Measurements from ENCODE around the gene CDO1.

The CDO1 gene

DNA sequence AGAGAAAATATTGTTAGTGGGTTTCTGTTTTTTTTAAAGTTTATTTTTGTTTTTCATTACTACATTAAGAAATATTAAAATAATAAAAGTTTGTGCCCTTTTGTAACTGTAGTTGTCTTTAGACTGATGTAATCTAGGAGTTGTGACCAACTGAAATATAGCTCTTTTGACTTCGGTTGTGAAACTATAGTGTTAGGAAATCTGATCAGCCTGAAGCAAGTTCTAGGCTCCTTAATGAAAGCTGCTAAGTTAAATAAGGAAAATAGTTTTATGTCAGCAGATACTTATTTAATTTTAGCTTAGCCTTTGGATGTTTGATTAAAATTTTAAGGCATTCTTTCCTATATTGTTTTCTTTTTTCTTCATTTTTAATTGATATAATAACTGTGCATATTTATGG is 39.5 kb upstream of the CDO1 start:
- TF ChIP-seq TAF1 (IDR thresholded peaks at IDR 0.05; ENCODE audit: low read depth): no peak
- TF ChIP-seq FOXM1 (IDR thresholded peaks at IDR 0.05; ENCODE audit: borderline replicate concordance, low read depth): no peak
- no peak for TF ChIP-seq TEAD4 (IDR thresholded peaks at IDR 0.05)
- TF ChIP-seq ZBTB7A (IDR thresholded peaks at IDR 0.05; ENCODE audit: low read depth): no peak
- TF ChIP-seq, protein P1, sequence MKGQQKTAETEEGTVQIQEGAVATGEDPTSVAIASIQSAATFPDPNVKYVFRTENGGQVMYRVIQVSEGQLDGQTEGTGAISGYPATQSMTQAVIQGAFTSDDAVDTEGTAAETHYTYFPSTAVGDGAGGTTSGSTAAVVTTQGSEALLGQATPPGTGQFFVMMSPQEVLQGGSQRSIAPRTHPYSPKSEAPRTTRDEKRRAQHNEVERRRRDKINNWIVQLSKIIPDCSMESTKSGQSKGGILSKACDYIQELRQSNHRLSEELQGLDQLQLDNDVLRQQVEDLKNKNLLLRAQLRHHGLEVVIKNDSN (IDR thresholded peaks at IDR 0.05): no peak
- no peak for TF ChIP-seq CREB1 (IDR thresholded peaks at IDR 0.05; ENCODE audit: low read depth)
- TF ChIP-seq EGR1 (IDR thresholded peaks at IDR 0.05): no peak
- TF ChIP-seq RAD21 (IDR thresholded peaks at IDR 0.05; ENCODE audit: low read depth): no peak
- TF ChIP-seq, protein P2, sequence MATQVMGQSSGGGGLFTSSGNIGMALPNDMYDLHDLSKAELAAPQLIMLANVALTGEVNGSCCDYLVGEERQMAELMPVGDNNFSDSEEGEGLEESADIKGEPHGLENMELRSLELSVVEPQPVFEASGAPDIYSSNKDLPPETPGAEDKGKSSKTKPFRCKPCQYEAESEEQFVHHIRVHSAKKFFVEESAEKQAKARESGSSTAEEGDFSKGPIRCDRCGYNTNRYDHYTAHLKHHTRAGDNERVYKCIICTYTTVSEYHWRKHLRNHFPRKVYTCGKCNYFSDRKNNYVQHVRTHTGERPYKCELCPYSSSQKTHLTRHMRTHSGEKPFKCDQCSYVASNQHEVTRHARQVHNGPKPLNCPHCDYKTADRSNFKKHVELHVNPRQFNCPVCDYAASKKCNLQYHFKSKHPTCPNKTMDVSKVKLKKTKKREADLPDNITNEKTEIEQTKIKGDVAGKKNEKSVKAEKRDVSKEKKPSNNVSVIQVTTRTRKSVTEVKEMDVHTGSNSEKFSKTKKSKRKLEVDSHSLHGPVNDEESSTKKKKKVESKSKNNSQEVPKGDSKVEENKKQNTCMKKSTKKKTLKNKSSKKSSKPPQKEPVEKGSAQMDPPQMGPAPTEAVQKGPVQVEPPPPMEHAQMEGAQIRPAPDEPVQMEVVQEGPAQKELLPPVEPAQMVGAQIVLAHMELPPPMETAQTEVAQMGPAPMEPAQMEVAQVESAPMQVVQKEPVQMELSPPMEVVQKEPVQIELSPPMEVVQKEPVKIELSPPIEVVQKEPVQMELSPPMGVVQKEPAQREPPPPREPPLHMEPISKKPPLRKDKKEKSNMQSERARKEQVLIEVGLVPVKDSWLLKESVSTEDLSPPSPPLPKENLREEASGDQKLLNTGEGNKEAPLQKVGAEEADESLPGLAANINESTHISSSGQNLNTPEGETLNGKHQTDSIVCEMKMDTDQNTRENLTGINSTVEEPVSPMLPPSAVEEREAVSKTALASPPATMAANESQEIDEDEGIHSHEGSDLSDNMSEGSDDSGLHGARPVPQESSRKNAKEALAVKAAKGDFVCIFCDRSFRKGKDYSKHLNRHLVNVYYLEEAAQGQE (IDR thresholded peaks at IDR 0.05; ENCODE audit: low read depth): no peak
- TF ChIP-seq, protein P3, sequence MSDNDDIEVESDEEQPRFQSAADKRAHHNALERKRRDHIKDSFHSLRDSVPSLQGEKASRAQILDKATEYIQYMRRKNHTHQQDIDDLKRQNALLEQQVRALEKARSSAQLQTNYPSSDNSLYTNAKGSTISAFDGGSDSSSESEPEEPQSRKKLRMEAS (IDR thresholded peaks at IDR 0.05): no peak
- TF ChIP-seq YY1 (IDR thresholded peaks at IDR 0.05; ENCODE audit: low read depth): no peak
- TF ChIP-seq NFIC (IDR thresholded peaks at IDR 0.05): no peak
- no peak for TF ChIP-seq TCF12 (IDR thresholded peaks at IDR 0.05; ENCODE audit: low read depth)
- TF ChIP-seq CEBPB (IDR thresholded peaks at IDR 0.05): no peak
- no peak for TF ChIP-seq EP300 (IDR thresholded peaks at IDR 0.05; ENCODE audit: borderline replicate concordance)

DNA sequence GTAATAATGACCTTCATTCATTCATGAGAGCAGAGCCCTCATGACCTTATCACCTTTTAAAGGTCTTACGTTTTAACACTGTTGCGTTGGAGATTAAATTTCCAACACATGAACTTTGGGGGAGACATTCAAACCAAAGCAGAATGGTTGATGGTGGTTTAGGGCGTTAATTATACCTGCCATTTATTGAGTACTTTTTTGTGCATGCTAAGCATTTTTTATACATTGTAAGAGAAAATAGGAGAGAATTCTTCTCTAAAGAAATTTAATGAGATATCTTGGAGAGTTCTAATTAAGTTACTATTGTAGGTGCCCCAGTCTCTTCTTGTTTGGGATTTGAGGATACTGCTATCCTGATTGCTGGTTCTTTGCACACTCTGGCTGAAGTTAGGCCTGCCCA is 37.7 kb upstream of the CDO1 start:
- TF ChIP-seq YY1 (IDR thresholded peaks at IDR 0.05; ENCODE audit: low read depth) (no peak), EGR1 (IDR thresholded peaks at IDR 0.05) (no peak), NFIC (IDR thresholded peaks at IDR 0.05) (no peak), TEAD4 (IDR thresholded peaks at IDR 0.05) (no peak), TCF12 (IDR thresholded peaks at IDR 0.05; ENCODE audit: low read depth) (no peak), RAD21 (IDR thresholded peaks at IDR 0.05; ENCODE audit: low read depth) (no peak), CREB1 (IDR thresholded peaks at IDR 0.05; ENCODE audit: low read depth) (no peak), ZBTB7A (IDR thresholded peaks at IDR 0.05; ENCODE audit: low read depth) (no peak), EP300 (IDR thresholded peaks at IDR 0.05; ENCODE audit: borderline replicate concordance) (no peak), CEBPB (IDR thresholded peaks at IDR 0.05) (no peak), FOXM1 (IDR thresholded peaks at IDR 0.05; ENCODE audit: borderline replicate concordance, low read depth) (no peak), TAF1 (IDR thresholded peaks at IDR 0.05; ENCODE audit: low read depth) (no peak)
- TF ChIP-seq, protein P2 (IDR thresholded peaks at IDR 0.05; ENCODE audit: low read depth): no peak
- TF ChIP-seq, protein P3 (IDR thresholded peaks at IDR 0.05): no peak
- TF ChIP-seq, protein P1 (IDR thresholded peaks at IDR 0.05): no peak

DNA sequence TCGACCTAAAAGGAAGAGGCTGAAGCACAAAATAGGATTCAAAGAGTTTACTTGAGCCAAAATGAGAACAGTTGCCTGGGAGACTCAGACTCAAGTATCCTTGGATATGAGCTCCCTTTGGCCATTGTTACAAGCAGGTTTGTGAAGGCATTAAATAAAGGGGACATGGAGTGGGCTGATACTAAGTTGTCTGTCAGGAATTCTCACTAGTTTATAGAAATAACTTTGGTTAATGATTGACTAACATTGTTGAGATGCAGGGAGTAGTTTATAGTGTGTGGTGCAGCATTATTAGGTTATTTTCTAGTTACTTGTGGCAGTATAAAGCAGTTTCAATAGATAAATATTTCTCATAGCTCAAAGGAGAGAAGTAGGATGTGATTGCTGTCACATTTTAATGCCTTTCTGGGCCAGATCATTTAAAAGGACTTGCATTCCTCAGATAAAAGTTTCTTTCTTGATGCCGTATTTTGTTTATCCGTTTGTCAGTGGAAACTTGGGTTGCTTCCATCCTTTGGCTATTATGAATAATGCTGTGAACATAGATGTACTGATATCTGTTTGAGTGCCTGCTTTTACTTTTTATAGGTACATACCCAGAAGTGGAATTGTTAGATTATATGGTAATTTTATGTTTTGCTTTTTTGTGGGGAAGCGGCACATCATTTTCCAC is 34.4 kb upstream of the CDO1 start:
- TF ChIP-seq TAF1 (IDR thresholded peaks at IDR 0.05; ENCODE audit: low read depth): no peak
- TF ChIP-seq TCF12 (IDR thresholded peaks at IDR 0.05; ENCODE audit: low read depth): no peak
- TF ChIP-seq NFIC (IDR thresholded peaks at IDR 0.05): no peak
- TF ChIP-seq CEBPB (IDR thresholded peaks at IDR 0.05): no peak
- TF ChIP-seq EP300 (IDR thresholded peaks at IDR 0.05; ENCODE audit: borderline replicate concordance): no peak
- no peak for TF ChIP-seq TEAD4 (IDR thresholded peaks at IDR 0.05)
- TF ChIP-seq RAD21 (IDR thresholded peaks at IDR 0.05; ENCODE audit: low read depth): no peak
- TF ChIP-seq, protein P1 (IDR thresholded peaks at IDR 0.05): no peak
- TF ChIP-seq, protein P2 (IDR thresholded peaks at IDR 0.05; ENCODE audit: low read depth): no peak
- TF ChIP-seq YY1 (IDR thresholded peaks at IDR 0.05; ENCODE audit: low read depth): no peak

Measured in Ishikawa (cell line).